Epithelial cell of umbilical artery (primary cell): ENCODE measurements around the gene ADAM10. TPM values are rescaled to one million over a fixed set of nuclear protein-coding genes. Genes with fewer than 3 reads are reported as not detected.

ENCODE experiments used
- total RNA-seq: library from RNA; depleted of rRNA; stranded (reverse); fragments of >200 nt; gene quantifications from 2 replicates; pipeline ENCODE4 v1.2.3, GENCODE V29; 2014

The ADAM10 gene, protein sequence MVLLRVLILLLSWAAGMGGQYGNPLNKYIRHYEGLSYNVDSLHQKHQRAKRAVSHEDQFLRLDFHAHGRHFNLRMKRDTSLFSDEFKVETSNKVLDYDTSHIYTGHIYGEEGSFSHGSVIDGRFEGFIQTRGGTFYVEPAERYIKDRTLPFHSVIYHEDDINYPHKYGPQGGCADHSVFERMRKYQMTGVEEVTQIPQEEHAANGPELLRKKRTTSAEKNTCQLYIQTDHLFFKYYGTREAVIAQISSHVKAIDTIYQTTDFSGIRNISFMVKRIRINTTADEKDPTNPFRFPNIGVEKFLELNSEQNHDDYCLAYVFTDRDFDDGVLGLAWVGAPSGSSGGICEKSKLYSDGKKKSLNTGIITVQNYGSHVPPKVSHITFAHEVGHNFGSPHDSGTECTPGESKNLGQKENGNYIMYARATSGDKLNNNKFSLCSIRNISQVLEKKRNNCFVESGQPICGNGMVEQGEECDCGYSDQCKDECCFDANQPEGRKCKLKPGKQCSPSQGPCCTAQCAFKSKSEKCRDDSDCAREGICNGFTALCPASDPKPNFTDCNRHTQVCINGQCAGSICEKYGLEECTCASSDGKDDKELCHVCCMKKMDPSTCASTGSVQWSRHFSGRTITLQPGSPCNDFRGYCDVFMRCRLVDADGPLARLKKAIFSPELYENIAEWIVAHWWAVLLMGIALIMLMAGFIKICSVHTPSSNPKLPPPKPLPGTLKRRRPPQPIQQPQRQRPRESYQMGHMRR
- 144 and 165 TPM in 2 replicates for total RNA-seq

DNA sequence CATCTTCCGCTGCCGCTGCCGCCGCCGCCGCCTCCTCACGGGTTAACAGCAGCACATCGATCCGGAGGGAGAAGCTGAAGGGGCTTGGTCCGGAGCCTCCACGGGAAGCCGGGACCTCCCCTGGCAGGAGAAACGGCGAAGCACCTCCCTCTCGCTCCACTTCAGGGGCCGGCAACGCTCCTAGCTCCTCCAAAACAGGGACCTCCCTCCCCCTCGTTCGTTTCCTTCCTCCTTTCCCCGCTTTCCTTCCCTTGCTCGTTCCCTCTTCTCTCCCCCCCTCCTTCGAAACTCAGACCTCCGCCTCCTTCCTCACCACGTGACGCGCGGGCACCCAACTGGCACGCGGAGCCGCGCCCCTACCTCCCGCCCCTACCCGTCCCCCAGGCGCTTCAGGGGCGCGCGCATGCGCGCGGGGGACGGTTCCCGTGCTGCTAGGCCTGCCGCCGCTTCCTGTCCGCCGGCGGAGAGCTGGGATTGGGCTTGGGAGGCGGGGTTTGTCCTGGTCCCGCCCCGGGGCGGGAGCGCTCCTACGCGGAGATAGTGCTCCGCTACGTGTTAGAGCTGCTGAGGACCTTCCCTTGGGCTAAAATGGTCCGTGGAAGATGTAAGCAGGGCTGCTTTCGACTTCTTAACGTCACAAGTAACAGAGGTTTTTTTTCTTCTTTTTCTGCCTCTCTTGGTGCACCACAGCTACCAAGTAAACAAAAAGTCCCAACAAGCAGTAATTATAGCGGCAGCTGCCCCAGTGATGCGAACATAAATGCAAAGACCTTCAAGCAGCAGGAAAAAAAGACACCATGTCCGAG, at the start of gene ADAM10:
TSS of gene ADAM10 (minus strand) at position 176 of the 806 bp plus-strand sequence. CDS start at position 3, 173 bp downstream.

GRCh38 chr15:58770857-58771620, 21.5 kb upstream of the ADAM10 start, which contains the start of gene MINDY2:
TSS of gene MINDY2 (plus strand) at chr15:58771302. CDS start at chr15:58771396, 94 bp downstream.

Other genes starting within 250 kb of the ADAM10 start
- gene MINDY2, start 21.6 kb upstream of the ADAM10 start, total RNA-seq = 6.8 and 13.7 TPM in 2 replicates
- 44.8 and 52.0 TPM in 2 replicates for gene SLTM, start 184.0 kb upstream of the ADAM10 start, total RNA-seq
- gene RNF111, start 238.0 kb upstream of the ADAM10 start, total RNA-seq = 13.5 and 16.9 TPM in 2 replicates